HTERT RPE-1 (cell line): ENCODE data around the gene GIMAP7.
"Not testable (repeated sequence)": the region's sequence is repeated elsewhere in the genome, so short reads cannot be mapped to it uniquely, and the experiment has no call there.

Source experiments
- in situ Hi-C: fragments of 300-500 bp; cut with MboI; formaldehyde crosslinking; loops from 4 replicates; pipeline ENCODE4 v1.14.3; 2020; ENCODE audit warnings: low sequenced_read_pairs

The GIMAP7 gene

DNA sequence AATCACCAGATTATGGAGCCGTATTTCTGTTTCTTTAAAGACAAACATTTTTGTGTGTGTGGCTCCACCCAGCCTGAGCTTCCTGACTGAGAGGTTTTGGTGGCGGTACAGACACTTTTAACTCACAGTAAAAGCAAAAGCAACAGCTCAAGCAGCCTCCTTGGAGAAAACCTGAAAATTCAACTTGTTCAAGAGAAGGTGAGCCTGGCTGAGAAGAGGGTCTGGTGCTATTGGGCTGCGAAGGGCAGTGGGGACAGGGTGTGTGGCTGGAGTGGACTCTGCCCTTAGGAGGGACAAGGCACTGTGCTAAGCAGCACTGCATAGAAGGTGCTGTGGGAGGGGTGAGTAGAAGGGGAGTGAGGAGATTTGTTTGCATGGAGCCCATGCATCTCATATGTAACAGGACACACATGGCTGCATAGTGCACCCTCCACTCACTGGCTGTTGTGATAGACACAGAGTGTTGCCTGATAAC, at the start of gene GIMAP7:
Gene GIMAP7, plus strand, starts transcription at position 125 of the 475 bp plus-strand sequence. CDS start 5,103 bp downstream, outside the sequence.
- in situ Hi-C loops: no loop called here

DNA sequence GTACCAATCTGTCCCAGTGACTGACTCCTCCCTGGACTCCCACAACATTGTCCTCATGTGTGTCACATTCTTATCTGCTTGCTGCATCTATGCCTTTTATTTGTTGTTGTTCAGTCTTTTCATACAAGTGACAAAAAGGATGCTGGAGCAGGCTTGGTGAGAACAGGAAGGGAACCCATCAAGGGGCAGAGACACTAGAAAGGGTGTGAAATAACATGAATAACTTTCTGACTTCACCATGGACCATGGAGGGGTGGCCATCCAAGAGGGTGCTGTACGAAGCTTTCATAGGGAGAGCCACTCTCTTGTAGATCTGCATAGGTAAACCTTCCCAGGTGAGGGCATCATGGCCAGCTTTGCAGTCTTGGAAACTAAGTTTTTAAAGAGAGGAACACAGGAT, 49.7 kb upstream of the GIMAP7 start:
- in situ Hi-C loops: no loop called here

DNA sequence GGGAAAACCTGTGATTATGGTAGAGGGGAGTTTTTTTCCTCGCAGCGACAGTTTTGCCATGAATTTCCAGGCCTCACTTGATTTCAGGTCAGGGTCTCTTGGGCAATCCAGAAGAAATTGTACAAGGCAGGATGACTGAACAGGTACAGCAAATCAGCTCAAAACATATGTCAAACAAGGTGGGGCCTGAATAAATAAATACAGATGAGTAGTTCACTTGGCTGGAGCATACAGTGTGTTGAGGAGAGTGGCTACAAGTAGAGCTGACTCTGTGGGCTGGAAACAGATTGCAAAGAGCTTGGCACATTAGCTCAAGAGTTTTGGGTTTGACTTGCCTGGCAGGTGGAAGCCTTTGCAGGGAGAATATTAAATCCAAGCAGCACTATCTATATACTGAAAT, 49.3 kb upstream of the GIMAP7 start:
- in situ Hi-C loops: no loop called here

DNA sequence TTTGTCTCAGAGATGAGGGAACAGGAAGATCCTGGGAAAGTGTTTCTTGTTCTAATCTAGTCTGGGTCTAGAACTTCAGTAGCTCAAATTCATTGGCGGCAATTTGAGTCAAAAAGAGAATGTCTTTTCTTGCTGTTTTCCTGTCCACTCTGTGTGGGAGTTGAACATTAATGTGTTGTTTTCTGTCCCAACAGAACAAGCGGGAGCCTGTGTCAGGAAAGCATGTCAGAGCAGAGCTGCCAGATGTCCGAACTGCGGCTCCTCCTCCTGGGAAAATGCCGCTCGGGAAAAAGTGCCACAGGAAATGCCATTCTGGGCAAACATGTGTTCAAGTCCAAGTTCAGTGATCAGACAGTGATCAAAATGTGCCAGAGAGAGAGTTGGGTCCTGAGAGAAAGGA, 48.2 kb upstream of the GIMAP7 start:
- in situ Hi-C loops: no loop called here

DNA sequence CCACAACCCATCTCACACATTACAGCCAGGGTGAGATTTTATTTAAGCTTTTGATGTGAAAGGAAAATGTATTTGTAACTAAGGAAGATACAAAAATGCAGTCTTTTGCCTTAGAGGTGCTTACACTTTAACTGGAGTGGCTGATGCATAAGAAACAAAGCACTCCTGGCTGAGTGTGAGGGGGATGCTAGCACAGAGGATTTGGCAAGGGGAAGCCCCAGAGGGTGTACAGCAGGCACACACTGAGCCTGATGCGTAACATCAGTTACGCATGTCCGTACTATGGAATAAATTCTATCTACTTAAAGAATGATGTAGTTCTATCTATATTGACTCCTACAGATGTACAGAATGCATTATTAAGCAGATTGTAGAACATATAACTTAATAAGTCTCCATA, 46.4 kb upstream of the GIMAP7 start:
- in situ Hi-C loops: no loop called here

DNA sequence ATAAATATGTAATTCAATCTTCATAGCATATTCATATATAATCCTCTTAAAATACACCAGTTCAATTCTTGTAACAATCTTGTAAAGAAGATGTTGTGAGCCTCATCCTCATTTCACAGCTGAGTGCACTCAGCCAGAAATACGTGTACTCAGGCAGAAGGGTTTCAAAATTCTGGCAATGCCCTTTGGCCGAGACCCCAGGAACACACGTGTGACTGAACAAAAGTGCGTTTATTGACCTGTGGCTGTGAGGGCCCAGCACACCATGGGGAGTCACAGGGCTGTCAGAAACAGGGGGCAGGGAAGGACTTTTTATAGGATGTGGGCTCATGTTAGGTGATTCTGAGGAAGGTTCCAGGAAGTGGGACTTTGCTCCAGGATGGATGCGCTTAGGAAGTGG, 42.8 kb upstream of the GIMAP7 start:
- in situ Hi-C loops: no loop called here

DNA sequence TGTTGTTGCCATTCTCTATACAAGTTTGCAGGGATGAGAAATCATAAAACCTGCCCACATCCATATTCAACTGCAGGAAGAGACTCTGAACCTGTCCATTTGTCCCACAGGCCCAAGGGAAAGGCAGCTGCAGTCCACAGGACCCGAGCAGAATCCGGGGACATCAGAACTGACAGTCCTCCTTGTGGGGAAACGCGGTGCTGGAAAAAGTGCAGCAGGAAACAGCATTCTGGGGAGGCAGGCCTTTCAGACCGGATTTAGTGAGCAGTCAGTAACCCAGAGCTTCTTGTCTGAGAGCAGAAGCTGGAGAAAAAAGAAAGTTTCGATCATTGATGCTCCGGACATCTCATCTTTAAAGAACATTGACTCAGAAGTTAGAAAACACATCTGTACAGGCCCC, 40.8 kb upstream of the GIMAP7 start:
- in situ Hi-C loops: no loop called here

DNA sequence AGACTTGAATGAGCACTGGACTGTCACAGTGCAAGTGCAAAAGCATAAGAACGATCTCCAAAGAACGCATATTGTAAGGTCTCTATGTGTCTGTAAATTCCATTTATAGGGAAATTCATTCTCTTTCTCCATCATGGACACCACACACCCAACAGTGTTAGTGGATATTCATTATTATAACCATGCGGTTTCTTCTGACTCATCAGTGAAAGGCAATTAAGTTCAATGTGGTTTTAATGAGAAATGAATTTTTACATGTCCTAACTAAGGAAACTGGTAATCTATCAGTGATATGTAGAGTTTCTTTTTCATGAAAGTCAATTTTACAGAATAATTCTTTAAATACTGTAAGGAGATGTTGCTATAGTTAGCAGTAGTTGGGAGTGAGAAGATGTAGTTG, 38.4 kb upstream of the GIMAP7 start:
- in situ Hi-C loops: no loop called here

DNA sequence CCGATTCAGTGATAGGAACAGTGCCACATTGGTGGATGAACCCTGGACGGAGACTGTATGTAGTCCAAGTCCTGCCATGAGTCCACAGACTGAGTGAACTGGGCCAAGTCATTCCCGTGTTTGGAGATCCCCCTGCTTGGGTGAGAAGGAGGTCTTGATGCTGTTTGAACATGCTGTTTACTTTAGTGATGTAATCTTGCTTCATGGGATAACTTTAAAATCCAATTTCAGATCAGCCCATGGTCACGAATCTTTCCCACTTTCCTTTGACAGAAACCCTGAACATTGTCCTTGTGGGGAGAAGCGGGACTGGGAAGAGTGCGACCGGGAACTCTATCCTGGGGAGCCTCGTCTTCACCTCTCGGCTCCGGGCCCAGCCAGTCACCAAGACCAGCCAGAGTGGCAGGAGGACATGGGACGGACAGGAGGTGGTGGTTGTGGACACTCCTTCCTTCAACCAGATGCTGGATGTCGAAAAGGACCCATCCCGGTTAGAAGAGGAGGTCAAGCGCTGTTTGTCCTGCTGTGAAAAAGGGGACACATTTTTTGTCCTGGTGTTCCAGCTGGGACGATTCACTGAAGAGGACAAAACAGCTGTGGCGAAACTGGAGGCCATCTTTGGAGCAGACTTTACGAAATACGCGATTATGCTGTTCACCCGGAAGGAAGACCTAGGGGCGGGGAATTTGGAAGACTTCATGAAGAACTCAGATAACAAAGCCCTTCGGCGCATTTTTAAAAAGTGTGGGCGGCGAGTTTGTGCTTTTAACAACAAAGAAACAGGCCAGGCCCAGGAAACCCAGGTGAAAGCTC, 37.6 kb upstream of the GIMAP7 start:
- in situ Hi-C loops: no loop called here

DNA sequence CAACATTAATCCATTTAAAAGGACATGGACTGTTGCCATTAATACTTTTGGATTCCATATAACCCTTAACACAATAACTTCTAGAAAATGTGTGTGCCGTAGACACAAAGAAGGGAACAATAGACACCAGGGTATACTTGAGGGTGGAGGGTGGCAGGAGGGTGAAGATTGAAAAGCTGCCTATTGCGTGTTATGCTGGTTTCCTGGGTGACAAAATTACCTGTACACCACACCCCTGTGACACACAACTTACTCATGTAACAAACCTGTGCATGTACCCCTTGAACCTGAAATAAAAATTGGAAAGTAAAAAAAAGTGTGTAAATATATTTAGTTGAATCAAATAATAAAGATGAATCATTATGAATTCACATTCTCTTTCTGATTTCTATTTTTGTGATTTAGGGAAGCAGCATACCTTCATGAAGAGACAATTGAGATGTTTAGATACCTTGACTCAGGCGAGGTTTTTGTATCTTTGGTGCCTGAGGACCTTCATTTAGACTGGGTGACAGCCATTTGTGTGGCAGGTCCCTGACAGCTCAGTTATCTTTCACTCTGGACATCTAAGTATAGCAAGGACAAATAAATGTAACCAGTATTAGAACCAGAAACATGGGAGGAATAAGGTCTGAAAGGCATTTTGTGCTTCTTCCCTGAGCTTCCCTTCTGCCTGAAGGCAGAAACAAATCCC, 35.5 kb upstream of the GIMAP7 start:
- in situ Hi-C loops: no loop called here

DNA sequence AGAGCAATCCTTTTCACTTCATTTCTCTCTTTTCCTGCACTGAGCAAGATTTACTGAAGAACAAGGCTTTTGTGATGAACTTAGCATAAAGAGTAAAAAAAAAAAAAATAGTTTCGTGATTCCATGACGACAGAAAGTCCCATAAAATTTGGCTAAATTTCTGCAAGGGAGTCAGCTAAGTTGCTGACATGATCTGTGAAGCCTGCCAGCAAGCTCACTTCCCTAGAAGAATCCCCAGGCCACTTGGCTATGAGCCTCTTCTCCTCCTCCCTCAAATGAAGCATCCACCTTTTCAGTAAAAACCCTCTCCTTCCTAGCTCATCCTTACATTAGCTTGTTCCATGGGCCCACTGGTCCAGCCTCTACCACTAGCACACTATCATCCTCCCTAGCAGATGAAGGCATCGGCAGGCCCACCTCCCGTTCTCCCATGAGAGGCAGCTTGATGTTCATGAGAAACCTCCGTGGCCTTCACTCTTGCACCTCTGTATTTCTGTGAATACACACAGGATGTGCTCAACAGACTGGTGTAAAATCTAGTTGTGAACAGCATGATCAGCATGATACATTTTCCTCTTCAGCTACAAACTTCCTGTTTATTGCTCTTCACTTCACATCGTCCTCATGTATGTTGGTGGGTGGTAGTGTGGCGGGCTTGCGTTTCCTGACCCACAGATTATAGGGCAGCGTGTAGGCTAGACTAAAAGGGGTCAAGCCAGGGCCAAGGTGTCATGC, 33.3 kb upstream of the GIMAP7 start:
- in situ Hi-C loops: no loop called here

DNA sequence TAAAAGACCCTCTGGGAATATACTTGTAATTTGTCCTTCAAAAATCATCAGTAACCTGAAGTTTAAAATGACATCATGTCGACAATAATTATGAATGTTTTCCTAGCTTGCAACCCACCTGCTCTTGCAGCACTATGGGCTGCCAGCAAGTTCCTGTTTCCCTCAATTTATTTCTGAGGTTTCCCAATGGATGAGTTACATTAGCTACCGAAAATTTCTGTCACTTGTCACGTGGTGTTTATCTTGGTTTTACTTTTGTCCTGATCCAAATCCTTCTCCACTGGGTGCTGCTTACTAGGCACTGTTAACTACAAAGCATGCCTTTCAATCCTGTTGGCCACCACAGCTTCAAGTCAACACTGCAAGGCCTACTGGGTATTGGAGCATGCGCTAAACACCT, 32.8 kb upstream of the GIMAP7 start:
- in situ Hi-C loops: no loop called here

DNA sequence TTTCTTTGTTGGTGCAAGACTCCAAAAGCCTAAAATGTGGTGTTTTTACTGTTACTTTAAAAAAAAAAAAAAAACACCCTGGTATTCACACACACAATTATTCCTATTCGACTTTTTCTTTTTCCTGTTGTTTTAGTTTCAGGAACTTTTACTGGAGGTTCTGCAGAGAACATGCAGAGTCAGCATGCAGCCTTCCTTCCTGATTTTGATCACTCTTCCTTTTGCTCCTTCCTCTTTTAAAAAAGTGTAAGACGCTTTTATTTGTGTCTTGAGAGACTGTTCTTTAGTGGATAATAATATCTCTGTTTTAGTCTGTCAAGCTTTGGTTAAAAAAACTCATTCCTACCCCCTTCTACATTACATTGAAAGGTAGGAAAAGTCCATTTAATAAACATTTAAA, 31.2 kb upstream of the GIMAP7 start:
- in situ Hi-C loops: not testable (repeated sequence)

DNA sequence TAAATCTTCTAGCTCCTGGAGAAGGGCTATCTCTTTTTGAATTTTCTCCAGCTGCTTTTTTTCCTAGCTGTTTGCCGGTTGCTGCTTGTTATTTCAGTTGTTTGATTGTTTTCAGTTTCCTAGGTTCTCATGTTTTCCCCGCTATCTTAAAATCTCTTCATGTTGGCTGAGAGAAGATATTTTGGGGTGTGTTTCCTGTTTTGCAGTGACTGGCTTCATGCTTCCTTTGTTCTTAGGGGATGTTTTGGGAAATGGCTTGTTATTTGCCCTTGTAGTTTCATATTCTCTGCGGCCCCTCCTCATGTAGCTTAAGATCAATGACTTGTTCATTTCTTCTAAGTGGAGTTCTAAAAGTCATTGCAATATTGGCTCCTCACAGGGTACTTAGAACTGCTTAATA, 30.6 kb upstream of the GIMAP7 start:
- in situ Hi-C loops: not testable (repeated sequence)

DNA sequence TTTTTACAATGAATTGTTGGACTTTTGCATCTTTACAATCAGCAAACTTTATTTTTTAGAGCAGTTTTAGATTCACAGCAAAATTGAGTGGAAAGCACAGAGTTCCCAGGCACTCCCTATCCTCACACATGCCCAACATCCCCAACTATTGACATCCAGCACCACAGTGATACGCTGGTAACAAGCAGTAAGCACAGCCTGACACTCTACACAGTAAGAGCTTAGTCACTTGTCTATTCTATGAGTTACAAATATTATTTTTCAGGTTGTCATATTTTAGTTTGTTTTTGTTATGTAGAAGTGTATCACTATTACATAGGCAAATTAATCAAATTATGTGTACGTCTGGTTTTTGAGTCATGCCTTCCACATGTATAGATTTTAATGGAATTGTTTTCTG, 27.0 kb upstream of the GIMAP7 start:
- in situ Hi-C loops: no loop called here

DNA sequence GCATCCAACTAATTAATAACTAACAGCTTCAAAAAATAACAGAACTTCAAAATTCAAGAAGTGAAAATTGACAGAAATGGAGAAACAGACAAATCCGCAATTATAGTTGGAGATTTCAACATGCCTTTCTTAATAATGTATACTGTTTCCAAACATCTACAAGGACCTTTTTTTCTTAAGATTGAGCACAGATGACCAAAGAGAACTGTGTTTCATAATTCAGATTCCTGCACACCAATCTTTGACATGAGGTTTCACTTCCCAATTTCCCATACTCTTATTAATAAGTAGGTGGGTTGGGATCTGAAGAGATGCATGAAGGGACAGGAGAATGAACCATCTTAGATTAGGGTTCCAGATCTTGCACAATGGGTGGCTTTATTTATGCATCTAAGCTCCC, 24.9 kb upstream of the GIMAP7 start:
- in situ Hi-C loops: no loop called here

DNA sequence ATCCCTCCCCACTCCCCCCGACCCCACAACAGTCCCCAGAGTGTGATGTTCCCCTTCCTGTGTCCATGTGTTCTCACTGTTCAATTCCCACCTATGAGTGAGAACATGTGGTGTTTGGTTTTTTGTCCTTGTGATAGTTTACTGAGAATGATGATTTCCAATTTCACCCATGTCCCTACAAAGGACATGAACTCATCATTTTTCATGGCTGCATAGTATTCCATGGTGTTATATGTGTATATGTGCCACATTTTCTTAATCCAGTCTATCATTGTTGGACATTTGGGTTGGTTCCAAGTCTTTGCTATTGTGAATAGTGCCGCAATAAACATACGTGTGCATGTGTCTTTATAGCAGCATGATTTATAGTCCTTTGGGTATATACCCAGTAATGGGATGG, 21.2 kb upstream of the GIMAP7 start:
- in situ Hi-C loops: not testable (repeated sequence)

DNA sequence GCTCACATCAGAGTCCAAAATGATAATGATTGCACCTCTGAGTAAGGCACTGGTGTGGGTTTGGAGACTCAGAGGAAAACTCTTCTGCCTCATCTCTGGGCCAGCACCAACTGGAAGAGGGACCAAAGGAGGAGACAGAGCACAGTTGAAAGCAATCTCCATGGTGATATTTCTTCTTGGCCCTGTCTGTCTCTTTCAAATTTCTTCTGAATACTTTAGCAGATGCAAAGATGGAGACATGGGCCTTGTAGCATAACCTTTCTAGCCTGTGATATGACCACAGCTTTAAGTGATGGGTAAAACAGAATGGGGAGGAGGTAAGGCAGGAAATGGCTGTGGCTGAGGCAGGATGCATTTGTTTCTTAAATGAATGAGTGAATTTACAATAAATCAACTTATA, 12.2 kb upstream of the GIMAP7 start:
- in situ Hi-C loops: no loop called here

DNA sequence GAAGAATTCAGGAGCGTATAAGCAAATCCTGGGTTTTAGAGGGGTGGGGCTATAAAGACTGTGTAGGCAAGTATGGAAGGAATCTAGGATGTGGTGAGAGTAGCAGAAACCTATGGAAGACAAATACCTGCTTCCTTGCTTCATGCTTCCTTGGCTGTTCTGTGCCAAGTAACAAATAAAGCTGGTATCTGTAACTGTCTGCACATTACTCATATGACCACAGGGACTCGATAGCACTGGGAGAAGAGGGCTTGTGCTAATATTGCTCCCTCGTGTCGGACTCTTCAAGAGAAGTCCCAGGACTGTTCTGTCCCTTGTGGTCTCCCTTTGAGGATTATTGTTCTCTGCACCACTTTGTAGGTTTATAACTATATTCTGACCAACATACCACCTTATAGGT, 11.5 kb upstream of the GIMAP7 start:
- in situ Hi-C loops: no loop called here

DNA sequence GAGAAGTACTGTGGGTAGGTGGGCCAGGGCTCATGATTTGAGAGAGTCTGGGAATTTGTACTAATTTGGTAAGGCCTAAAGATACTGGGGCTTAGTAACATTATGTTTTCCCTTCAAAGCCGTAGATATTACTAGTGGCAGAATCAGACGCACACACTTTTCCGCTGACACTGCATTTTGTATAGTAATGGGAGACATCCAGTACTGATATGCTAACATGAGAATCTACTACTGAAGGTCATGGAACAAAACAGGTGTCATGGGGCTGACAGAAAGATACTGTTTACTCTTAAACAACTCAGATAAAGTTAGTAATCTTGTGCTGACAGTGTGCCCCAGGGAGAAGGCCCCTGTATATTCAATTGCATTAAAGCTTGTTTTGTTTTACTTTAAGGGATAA, 11.1 kb upstream of the GIMAP7 start:
- in situ Hi-C loops: no loop called here

DNA sequence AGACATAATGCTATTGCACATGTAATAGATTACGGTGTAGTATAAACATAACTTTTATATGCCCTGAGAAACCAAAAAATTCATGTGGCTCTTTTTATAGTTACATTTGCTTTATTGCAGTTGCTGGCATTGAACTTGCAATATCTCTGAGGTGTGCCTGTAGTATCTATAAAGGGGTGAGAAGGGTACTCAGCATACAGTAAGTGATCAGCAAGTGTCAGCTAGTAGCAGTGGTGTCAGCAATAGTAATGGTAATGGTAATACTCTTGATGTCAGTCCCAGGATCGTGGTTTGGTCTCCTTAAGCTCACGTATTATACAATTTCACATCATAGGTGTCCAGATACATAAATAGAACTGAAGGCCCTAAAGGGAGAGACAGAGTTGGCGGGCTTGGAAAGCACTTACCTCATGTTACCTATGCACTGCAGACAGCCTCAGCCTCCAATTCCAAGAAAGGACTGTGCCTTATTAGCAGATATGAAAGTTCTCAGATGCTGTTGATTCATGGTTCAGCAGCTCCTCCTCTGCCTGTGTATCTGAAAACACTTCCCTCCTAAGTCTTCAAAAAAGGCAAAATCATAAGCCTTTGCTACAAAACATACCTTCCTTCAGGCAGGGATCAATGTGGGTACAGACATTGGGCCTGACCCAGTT, 6.6 kb upstream of the GIMAP7 start:
- in situ Hi-C loops: no loop called here
